Measurements from ENCODE around the gene CHTF18. TPM values are rescaled to one million over a fixed set of nuclear protein-coding genes. Genes with fewer than 3 reads are reported as not detected.
"Not testable (repeated sequence)": the region's sequence is repeated elsewhere in the genome, so short reads cannot be mapped to it uniquely, and the experiment has no call there.

Gene CHTF18
- total RNA-seq, 1 experiment from 2014 or later, result 120 TPM

GRCh38 chr16:775236-775796, 13.1 kb upstream of the CHTF18 start:
- no peak overlapping the region for H3T11ph ChIP-seq (ENCODE audit: low read length)
- no peak for DNase-seq

DNA sequence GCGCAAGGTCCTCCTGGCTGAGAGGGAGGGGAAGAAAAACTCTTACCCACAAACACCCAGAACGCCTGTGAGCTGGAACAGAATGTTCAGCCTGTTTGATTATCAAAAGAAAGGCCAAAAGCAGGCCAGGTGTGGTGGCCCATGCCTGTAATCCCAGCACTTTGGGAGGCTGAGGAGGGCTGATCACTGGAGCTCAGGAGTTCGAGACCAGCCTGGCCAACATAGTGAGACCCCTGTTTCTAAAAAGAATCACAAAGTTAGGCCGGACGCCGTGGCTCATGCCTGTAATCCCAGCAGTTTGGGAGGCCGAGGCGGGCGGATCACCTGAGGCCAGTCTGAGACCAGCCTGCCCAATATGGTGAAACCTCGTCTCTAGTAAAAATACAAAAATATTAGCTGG, 12.1 kb upstream of the CHTF18 start:
- not testable (repeated sequence) for H3K9me3 Mint-ChIP-seq; H3K23me2 ChIP-seq (ENCODE audit: insufficient read length, low read depth, low read length, poor library complexity, severe bottlenecking); H3T11ph ChIP-seq (ENCODE audit: low read length); H2BK120ac ChIP-seq (ENCODE audit: low read depth, low read length, poor library complexity, severe bottlenecking); H3K79me1 ChIP-seq (ENCODE audit: insufficient read depth, low read depth, low read length, poor library complexity, severe bottlenecking); H3K14ac ChIP-seq (ENCODE audit: insufficient read depth, low read length); H3K9ac ChIP-seq (ENCODE audit: extremely low read depth, insufficient read length, low read length); H3K4me3 Mint-ChIP-seq; H3K4me1 Mint-ChIP-seq; H2BK12ac ChIP-seq (ENCODE audit: insufficient read length, low read depth, low read length); DNase-seq; H4K8ac ChIP-seq (replicated peaks; ENCODE audit: insufficient read length, low read depth, low read length); H3K23ac ChIP-seq (ENCODE audit: insufficient read length, low read depth, low read length); H2BK15ac ChIP-seq (ENCODE audit: low read depth, low read length); H2BK5ac ChIP-seq (ENCODE audit: insufficient read length, low read length); H3K9me3 ChIP-seq (ENCODE audit: control insufficient read depth, low read depth, low read length); H3K4ac ChIP-seq (ENCODE audit: low read depth, low read length); H3K56ac ChIP-seq (ENCODE audit: insufficient read length, low read depth, low read length); H2BK20ac ChIP-seq (ENCODE audit: low read depth, low read length, poor library complexity, severe bottlenecking); H3K27ac Mint-ChIP-seq; H3K79me2 ChIP-seq (ENCODE audit: insufficient read depth, low read length); H2AFZ ChIP-seq (ENCODE audit: low read length); H2AK5ac ChIP-seq (ENCODE audit: insufficient read length, low read length); H3K4me2 ChIP-seq (ENCODE audit: insufficient read depth, insufficient read length, low read length); H4K91ac ChIP-seq (ENCODE audit: insufficient read length, low read depth, low read length); H3K18ac ChIP-seq (ENCODE audit: insufficient read length, low read depth, low read length); H3K4me1 ChIP-seq (ENCODE audit: insufficient read depth, low read length); H3K27ac ChIP-seq (ENCODE audit: insufficient read length, low read depth, low read length); H4K20me1 ChIP-seq (ENCODE audit: control insufficient read depth, insufficient read depth, insufficient read length); H3K36me3 Mint-ChIP-seq (ENCODE audit: insufficient read depth in 1 of 3, low read depth in 3 of 3); H4K5ac ChIP-seq (ENCODE audit: insufficient read length, low read depth, low read length); H3K27me3 ChIP-seq (ENCODE audit: insufficient read depth, low read length)
- H3K27me3 Mint-ChIP-seq (ENCODE audit: low read depth), result peaks cover 28% of the 10 kb centered on the region
- no CpG with 5 or more reads among the region's 10 CpGs for WGBS (ENCODE audit: extremely low coverage, insufficient read length, low lambda C conversion rate)

More at GRCh38 chr16:775236-775796, 13.1 kb upstream of the CHTF18 start:
- Mint-ChIP-seq H3K9me3 (no peaks in the 10 kb centered on the region; a peak in 1 of 5 replicates), H3K27ac (no peak overlapping the region), H3K4me1 (no peaks in the 10 kb centered on the region), H3K36me3 (ENCODE audit: insufficient read depth in 1 of 3, low read depth in 3 of 3) (no peaks in the 10 kb centered on the region), H3K4me3 (no peak overlapping the region), H3K27me3 (ENCODE audit: low read depth) (peaks cover 24% of the 10 kb centered on the region)
- H3K79me1 ChIP-seq (ENCODE audit: insufficient read depth, low read depth, low read length, poor library complexity, severe bottlenecking), result no peaks in the 10 kb centered on the region
- H2BK5ac ChIP-seq (ENCODE audit: insufficient read length, low read length), result no peak overlapping the region
- H2BK120ac ChIP-seq (ENCODE audit: low read depth, low read length, poor library complexity, severe bottlenecking), result no peak overlapping the region
- H4K20me1 ChIP-seq (ENCODE audit: control insufficient read depth, insufficient read depth, insufficient read length), result no peaks in the 10 kb centered on the region
- no peak overlapping the region for H3K27ac ChIP-seq (ENCODE audit: insufficient read length, low read depth, low read length)
- H3K23ac ChIP-seq (ENCODE audit: insufficient read length, low read depth, low read length), result no peak overlapping the region
- no peaks in the 10 kb centered on the region for H3K23me2 ChIP-seq (ENCODE audit: insufficient read length, low read depth, low read length, poor library complexity, severe bottlenecking)
- H3K18ac ChIP-seq (ENCODE audit: insufficient read length, low read depth, low read length), result no peak overlapping the region
- H3K9ac ChIP-seq (ENCODE audit: extremely low read depth, insufficient read length, low read length), result no peak overlapping the region
- H2BK15ac ChIP-seq (ENCODE audit: low read depth, low read length), result no peak overlapping the region
- no peak overlapping the region for H2AFZ ChIP-seq (ENCODE audit: low read length)
- no peak overlapping the region for H3K56ac ChIP-seq (ENCODE audit: insufficient read length, low read depth, low read length)
- no peaks in the 10 kb centered on the region for H3K79me2 ChIP-seq (ENCODE audit: insufficient read depth, low read length)
- H3K14ac ChIP-seq (ENCODE audit: insufficient read depth, low read length), result no peak overlapping the region
- H3K27me3 ChIP-seq (ENCODE audit: insufficient read depth, low read length), result no peaks in the 10 kb centered on the region
- no peaks in the 10 kb centered on the region for H3K9me3 ChIP-seq (ENCODE audit: control insufficient read depth, low read depth, low read length)
- no peak overlapping the region for H2AK5ac ChIP-seq (ENCODE audit: insufficient read length, low read length)
- no peak overlapping the region for H4K8ac ChIP-seq (replicated peaks; ENCODE audit: insufficient read length, low read depth, low read length)
- WGBS (ENCODE audit: extremely low coverage, insufficient read length, low lambda C conversion rate), result no CpG with 5 or more reads among the region's 36 CpGs
- no peak for TF ChIP-seq CTCF (conservative IDR thresholded peaks at IDR 0.05)
- H3K4ac ChIP-seq (ENCODE audit: low read depth, low read length), result no peak overlapping the region
- H3K4me1 ChIP-seq (ENCODE audit: insufficient read depth, low read length), result no peaks in the 10 kb centered on the region
- H3K4me2 ChIP-seq (ENCODE audit: insufficient read depth, insufficient read length, low read length), result no peak overlapping the region
- H4K5ac ChIP-seq (ENCODE audit: insufficient read length, low read depth, low read length), result no peak overlapping the region
- H2BK20ac ChIP-seq (ENCODE audit: low read depth, low read length, poor library complexity, severe bottlenecking), result no peak overlapping the region
- H4K91ac ChIP-seq (ENCODE audit: insufficient read length, low read depth, low read length), result no peak overlapping the region
- no peak overlapping the region for H2BK12ac ChIP-seq (ENCODE audit: insufficient read length, low read depth, low read length)
